ENCODE measurements around the gene ABCA9.

DNA sequence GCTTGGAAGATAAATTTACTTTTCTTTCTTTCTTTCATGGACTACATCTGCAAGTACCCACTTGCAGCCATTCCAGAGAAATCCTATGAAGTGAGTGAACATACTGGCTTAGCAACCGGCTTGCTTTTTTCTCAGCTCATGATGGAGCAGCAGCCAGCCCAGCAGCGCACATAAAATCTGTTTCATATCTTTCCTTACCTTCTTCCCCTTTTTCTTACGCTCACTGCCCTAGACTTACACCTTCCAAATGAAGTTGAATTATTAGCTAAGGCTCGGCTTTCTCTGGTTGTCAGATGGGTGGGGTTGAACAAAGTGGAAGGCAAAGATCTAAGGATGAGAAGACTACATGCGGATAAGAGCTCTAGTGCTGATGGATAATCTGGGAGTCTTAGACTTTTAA, 91.6 kb downstream of the ABCA9 start:
- TF ChIP-seq, protein P1, sequence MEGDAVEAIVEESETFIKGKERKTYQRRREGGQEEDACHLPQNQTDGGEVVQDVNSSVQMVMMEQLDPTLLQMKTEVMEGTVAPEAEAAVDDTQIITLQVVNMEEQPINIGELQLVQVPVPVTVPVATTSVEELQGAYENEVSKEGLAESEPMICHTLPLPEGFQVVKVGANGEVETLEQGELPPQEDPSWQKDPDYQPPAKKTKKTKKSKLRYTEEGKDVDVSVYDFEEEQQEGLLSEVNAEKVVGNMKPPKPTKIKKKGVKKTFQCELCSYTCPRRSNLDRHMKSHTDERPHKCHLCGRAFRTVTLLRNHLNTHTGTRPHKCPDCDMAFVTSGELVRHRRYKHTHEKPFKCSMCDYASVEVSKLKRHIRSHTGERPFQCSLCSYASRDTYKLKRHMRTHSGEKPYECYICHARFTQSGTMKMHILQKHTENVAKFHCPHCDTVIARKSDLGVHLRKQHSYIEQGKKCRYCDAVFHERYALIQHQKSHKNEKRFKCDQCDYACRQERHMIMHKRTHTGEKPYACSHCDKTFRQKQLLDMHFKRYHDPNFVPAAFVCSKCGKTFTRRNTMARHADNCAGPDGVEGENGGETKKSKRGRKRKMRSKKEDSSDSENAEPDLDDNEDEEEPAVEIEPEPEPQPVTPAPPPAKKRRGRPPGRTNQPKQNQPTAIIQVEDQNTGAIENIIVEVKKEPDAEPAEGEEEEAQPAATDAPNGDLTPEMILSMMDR (IDR thresholded peaks at IDR 0.05; ENCODE audit: insufficient read depth, low read length, poor library complexity, severe bottlenecking), result no peak
- TF ChIP-seq EZH2phosphoT487 (conservative IDR thresholded peaks at IDR 0.05; ENCODE audit: low read length), result no peak

Measured in SU-DHL-6 (cell line).